GM19025 (cell line): ENCODE data around the gene ZNF385C.

Experiments
- ATAC-seq: cut with Tn5 transposase; IDR thresholded peaks from one replicate; pipeline ENCODE4 v1.9.1; 2021; ENCODE audit warnings: mild to moderate bottlenecking, low read depth, moderate library complexity; ENCODE audit not compliant: unreplicated experiment

Gene ZNF385C

DNA sequence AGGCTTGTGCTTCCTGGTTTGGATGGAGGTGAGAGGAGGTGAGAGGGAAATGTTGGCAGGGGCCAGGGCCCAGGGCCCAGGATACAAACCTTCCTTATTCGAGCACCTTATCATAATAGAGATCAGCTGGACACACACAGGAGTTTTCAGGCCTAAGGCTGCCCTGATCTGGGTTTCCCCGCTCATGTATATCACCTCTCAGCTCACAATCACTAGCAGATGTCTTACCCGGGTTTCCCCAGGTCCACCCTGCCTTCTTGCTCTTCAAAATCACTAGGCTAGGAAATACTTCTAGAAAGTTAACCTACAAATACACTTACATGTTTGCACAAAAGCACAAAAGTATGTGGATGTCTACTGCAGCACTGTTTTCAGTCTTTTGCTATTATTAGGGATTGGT, 28.6 kb upstream of the ZNF385C start:
- no peak for ATAC-seq

DNA sequence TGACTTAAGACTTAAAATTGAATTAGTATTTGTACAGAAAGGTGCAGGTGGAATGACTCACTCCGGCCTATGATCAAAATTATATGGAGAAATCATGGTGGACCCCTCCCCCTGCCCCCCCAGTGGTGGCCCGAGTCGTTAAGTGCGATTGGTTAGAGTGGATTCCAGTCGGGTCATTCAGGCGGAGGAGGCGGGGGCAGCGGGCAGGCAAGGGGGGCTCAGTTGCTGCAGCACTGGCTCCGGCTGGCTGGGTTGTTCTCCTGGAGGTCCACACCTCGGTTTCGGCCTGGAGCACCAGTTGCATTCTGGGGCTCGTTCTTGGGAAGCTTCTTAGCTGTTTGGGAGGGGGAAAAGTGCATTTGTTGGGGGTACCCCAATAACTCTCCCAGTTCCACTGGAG, 27.3 kb upstream of the ZNF385C start:
- no peak for ATAC-seq

DNA sequence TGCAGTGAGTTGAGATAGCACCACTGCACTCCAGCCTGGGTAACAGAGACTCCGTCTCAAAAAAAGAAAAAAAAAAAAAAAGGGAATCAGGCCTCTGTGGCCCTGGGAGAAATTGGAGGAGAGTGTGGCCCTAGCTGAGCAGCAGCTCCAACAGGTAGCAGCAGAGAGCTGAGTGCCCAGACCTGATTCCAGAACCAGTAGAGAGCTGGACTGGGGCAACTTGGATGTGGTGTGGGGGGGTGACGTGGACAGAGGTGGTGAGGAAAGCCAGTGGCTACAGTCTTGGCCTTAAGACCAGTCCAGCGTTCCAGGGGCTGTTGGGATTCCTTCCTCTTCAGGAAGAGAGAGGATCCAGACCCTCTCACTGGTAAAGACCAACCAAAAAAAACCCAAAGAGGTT, 26.0 kb upstream of the ZNF385C start:
- no peak for ATAC-seq

DNA sequence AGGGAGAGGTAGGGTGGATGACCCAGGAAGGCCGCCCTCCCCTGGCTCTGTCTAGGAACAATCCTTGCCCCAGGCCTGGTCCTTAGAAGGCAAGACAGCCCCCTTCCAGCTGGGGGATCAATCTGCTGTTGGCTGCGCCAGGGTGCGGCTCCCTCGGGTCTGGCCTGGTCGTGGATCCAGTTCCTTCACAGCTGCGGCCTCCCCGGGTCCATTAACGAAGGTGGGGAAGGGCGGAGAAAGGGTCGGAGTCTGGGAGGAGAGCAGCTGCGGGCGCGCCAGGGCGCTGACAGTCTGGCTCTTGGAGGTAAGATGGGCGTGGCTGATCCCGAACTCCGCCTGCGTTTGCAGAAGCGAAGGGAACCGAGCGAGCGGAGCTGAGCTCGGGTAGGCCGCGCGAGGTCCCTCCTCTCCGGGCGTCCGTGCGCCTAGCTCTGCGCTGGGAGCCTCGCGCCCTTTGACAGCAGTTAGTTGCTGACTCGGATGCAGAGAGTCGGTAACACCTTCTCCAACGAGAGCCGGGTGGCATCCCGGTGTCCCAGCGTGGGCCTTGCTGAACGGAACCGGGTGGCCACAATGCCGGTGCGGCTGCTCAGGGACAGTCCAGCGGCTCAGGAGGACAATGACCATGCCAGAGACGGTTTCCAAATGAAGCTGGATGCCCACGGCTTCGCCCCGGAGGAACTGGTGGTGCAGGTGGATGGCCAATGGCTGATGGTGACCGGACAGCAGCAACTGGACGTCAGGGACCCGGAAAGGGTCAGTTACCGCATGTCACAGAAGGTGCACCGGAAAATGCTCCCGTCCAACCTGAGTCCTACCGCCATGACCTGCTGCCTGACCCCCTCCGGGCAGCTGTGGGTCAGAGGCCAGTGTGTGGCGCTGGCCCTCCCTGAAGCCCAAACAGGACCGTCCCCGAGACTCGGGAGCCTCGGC, 24.4 kb upstream of the ZNF385C start, which contains the start of gene HSPB9:
TSS of gene HSPB9 (plus strand) at position 434 of the 933 bp plus-strand sequence. CDS start at position 481, 47 bp downstream.
- ATAC-seq: no peak

DNA sequence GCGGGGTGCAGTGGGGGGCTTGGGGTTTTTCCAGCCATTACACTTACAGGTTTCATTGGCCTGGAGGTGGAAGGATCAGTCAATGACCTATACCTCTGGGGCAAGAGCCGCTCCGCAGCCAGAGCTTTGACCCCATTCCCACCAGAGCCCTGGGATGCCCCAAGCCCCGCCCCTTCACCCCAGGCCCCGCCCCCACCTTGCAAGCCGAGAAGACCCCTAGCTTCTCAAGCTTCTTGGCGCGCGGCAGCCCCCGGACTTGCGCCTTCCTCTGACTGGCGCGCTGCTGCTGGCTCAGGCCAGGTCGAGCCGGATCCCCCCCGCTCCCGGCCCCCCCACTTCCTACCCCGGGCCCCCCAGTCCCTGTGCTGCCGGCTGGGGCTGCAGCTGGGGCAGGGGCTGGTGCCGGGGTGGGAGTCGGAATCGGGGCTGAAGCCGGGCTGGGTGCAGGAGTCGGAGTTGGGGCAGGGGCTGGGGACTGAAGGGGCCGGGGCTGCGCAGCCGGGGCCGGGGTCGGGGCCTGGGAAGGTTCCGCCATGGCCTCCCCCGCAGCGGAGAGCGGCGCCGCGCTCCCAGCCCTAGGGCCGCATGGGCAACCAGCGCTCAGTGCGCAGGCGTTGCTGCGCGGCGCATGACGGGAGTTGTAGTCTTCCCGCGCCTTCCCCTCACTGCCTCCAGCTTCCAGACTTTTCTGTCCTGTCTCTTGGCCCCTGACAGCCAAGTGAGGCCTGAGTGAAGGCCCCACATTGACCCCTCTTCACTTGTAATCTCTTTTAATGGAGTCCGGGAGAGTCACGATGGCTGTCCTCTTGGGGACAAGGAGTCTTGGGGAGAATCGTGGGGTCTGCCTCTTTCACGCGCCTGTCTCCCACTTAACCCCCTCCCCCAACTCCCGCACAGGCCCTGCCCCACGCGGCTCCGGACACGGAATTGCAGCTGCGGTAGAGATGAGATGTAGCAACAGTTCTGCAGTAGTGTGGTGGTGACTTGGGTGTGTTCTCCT, 22.8 kb upstream of the ZNF385C start, which contains the start of gene KAT2A:
TSS of gene KAT2A (minus strand) at position 598 of the 1,000 bp plus-strand sequence. CDS start at position 535, 63 bp downstream.
- ATAC-seq: peak; percentile 77

DNA sequence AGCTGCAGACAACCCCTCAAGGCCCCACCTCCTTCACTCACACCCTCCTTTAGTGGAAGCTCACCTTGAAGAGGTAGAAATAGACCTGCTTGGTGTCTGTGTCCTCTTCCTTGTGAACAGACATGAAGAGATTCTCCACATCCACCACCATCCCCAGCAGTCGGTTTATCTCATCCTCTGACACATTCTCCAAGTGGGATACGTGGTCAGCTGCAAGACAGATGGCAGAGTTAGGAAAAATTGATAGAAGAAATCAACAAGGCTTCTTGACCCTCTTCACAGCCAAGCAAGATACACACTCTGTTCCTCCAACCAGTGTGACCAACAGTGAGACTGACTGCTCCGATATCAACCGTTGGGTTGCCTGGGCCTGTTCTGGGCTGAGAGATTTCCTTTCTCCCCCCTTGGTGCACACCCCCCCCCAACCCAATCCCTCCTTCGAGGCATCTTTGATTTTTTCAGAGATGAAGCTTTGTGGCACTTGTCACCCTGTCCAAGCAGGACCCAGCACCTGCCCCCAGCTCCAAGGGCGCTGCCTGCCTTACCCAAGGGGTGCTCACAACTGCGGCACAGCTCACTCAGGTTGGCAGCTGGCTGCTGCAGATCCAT, 22.0 kb upstream of the ZNF385C start:
- no peak for ATAC-seq

DNA sequence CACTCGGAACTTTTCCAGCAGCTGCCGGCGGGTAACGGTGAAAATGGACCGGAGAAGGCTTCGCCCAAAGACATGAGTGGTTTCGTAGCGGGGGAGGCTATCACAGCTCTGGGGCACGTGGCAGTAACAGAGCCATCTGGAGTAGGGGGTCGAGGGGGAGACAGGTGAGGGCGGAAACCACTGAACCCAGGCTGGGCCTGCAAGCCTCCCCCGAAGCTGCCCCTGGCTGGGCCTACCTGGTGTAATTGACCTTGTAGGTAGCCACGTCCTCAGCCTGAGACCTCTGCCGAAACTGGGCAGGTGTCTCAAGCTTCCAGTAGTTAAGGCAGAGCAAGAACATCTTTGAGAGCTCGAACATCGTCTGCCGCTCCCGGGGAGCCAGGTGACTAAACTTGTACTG, 21.0 kb upstream of the ZNF385C start:
- ATAC-seq: no peak

DNA sequence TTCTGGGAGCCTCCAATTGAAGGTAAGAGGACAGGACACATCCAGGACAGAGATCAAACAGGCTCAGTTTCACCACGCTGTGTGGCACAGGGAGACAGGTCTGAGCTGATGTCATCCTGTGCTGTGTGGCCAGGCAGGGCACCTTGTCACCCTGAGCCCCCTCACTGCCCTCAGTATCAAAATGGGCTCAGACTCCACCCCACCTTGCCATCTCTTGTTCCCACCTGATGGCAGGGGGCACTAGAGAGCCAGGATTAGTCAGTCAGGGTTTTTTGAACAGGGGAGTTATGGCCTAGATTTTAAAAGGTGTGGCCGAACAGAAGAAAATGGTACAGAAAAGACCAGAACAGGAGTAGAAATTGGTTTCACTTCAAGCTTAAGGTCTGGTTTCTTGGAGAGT, 20.3 kb upstream of the ZNF385C start:
- ATAC-seq: no peak

DNA sequence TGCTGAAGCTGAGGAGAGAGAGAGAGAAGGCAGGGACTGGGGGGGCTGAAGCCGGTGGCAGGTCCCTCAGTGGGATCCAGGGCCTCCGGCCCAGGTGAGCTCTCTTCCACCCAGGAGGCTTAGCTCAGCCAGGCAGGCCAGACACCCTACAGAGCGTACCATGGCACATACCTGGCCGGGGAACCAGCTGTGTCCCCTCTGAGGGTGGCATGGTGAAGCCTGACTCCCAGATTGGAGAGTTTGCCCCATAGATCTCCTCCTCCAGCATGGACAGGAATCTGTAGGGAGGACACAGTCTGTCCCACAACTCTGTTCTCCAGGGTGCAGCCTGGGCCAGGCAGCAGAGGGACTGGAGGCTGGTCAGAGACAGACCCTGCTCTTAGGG, 19.8 kb upstream of the ZNF385C start:
- no peak for ATAC-seq

DNA sequence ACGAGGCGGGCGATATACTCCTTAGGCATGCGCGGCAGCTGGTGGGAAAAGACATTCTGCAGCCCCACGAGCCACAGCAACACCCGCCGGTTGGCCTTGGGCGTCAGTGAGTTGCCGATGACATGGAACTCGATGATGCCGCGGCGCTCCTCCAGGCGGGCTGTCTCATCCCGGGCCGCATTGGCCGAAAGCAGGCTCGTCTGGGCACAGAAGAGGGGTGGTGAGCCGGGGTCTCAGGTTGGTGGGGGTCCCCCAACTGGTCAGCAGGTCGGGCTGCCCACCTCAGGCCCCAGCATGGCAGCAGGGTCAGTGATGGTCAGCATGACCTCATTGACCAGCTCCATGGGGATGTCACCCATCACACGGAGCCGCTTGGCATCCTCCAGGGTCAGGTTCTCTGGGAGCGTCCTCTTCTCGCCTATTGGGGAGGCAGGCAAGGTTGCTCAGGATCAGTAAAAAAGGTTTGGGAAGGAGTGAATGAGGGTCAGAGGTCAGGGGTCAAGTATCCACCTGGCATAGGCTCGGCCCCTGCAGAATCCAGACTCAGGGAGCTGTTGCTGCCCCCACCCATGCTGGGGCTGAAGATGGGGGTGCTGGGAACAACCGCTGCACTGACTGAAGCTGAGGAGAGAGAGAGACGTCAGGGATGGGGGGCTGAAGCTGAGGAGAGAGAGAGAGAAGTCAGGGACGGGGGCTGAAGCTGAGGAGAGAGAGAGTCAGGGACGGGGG, 19.3 kb upstream of the ZNF385C start:
- ATAC-seq: no peak

DNA sequence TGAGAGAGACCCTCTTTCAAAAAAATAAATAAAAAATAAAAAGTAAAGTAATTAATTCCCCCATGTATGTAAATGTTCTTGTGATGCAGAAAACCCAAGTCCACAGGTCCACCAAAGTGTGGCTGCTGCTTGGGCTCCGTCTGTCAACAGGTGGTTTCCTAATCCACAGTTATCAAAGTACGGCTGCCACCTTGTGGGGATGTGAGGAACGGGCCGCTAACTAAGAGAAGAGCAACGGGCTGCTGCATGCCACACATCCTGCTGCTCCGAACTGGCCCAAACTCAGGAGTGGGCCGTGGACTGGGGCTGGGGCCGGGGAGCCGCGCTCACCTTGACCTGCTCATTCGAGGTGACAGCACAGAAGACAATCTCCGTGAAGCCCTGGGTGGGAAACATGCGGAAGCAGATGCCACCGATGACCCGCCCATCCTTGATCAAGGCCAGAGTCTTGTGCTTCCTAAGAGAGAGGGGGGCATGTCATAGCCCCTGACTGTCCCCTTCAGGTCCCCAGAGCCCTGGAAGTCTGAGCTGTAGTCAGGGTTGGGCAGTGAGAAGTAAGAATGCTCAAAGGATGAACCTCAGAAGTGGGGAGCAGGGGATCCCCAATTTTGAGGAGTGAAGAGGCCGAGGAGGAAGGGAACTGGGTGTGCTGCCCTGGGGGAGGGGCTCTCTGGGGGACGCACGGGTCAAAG, 18.6 kb upstream of the ZNF385C start:
- ATAC-seq: no peak

DNA sequence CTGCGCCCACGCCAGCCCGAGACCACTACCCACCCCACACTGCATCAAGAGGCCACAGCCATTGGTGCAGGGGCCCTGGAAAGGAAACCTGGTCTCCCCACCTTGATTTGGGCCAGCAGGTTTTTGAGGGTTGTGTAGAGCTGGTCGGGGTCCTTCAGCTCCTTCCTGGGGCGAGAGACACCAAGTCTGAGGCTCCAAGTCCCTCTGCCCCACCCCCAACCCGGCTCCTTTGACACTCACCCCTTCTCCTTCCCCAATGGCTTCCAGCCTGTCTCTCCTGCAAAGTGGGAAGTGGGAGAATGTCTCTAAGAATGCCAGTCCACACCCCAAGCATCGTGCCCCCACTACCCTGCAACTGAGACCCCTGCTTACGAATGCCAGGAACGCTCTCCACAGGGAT, 15.8 kb upstream of the ZNF385C start:
- no peak for ATAC-seq

DNA sequence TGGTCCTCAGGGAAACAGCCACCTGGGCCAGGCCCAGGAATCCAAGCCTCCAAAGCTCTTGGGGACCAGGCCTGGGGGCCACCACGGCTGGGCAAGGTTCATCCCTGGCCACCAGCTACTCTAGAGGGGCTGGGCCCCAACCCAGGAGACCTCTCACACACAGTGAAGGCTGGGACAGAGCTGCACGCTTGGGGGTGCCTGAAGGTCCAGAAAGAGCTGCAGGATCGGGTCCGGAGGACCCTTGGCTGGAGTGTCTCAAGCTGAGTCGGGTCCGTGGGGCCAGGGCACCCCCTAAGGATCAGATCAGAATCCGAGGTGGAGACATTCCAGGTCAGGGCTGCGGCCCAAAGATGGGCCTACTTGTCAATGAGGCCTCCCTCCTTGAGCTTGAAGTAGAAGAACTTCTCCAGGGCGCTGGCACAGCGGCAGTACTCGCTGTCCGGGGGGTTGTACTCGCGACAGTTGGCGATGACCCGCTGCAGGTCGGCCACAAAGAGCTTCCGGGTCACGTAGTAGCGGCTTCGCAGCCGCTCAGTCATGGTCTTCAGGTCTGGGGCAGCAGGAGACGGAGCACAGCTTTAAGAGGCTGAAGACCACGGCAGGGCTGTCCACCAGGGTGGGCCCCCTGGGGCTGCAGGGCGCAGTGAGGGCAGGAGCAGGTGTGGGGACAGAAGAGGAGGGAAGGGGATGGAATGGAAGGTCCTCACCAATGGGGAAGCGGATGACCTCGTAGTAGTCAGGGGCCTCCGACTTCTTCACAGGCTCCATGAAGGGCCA, 15.2 kb upstream of the ZNF385C start:
- ATAC-seq: no peak

DNA sequence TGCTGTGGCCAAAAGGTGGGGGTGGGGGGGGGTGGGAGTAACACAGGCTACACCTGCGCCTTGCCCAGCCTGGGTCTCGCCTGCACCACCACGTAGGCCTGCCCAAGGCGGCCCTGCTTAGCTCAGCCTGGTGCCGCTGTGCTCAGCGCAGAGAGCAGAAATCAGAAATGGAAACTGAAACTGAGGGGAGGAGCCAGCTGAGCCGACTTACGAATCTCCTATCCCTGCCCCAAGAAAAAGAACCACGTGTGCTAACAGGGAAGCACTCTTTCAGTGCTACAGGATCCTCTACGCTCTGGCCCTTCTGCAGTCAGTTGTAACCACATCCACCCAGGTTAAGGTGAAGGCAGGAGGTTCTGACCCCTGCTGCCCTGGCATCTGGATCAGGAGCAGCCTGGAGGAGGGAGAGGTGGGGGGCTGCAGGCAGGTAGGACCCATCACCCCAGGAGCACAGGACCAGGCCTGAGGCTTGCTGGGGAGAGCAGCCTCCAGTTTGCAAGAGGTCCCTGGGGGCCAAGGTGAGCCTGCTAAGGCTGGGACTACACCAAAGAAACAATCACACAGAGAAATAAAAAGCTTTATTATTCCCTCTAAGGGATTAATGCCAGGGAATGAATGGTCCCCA, 14.4 kb upstream of the ZNF385C start, which contains the start of gene DHX58:
TSS of gene DHX58 (minus strand) at position 163 of the 625 bp plus-strand sequence. CDS start 822 bp downstream, outside the sequence.
- ATAC-seq: peak; percentile 65

DNA sequence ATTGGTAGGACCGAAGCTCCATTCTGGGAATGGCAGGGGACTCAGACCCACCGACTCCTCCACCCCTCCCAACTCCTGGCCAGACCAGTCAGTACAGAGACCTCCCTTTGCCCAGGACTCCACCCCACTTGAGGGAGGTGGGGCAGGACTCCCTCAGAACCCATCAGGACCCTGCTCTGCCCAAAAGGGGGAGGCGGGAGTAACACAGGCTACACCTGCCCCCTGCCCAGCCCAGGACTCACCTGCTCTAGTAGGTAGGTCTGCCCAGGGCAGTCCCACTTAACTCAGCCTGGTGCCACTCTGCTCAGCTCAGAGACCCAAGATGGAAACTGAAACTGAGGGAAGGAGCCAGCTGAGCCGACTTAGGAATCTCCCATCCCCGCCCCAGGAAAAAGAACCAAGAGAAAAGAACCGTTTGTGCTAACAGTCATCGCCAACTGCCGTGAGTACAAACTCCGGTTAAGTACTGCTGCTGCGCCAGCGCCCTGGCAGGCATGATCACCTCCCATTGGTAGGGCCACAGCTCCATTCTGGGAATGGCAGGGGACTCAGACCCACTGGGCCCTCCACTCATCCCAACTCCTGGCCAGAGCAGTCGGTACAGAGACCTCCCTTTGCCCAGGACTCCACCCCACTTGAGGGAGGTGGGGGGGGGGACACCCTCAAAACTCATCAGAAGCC, 13.7 kb upstream of the ZNF385C start:
- ATAC-seq: no peak

DNA sequence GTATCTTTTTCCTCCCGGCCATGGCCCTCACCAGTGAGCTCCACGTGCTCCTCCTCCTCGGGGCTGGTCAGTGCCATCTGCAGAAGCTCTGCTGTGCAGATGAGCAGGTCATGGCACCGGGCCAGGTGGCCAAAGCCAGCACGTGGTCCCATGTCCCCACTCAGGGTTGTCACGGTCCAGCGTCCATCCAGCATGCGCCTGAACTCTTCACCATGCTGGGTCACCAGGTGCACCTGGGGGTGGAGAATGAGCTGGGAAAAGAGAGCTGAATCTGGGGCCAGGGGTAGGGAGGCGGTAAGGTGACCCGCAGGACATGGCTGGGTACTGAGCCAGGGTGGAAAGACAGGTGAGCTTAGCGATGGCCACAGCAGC, 13.0 kb upstream of the ZNF385C start:
- no peak for ATAC-seq
